NT2/D1 (cell line): ENCODE results near the gene SKAP1.

Experiments used
- SUZ12 ChIP-seq: IDR thresholded peaks from 2 replicates; pipeline ENCODE4 v1.6.1; 2011; ENCODE audit not compliant: insufficient read length, insufficient read depth; ENCODE audit errors: extremely low read depth
- YY1 ChIP-seq: IDR thresholded peaks from 2 replicates; pipeline ENCODE4 v1.6.1; 2011; ENCODE audit not compliant: insufficient read length, insufficient read depth
- ZNF274 ChIP-seq: IDR thresholded peaks from 2 replicates; pipeline ENCODE4 v1.6.1; 2011; ENCODE audit warnings: mild to moderate bottlenecking, low read depth, low read length

DNA sequence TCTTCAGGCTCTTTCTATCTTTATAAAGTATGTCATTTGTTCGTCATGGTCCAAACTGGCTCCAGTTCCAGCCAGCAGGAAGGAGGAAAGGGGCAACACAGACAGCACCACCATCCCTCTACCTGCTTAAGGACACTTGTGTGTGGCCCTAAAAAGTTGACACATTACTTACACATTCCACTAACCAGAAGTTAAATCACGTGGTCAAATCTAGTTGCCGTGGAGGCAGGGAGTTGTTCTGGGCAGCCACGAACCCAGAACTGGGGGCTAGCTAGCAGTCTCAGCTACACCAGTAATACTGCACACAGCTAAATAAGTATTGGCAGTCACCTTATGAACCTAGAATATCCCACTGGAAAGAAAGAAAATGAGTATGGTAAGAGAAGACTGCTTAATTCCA, 218.2 kb downstream of the SKAP1 start:
- TF ChIP-seq SUZ12 (no peak), YY1 (no peak), ZNF274 (no peak)
